Transverse colon (tissue), 3 donors: Measurements from ENCODE around the gene CTTN.

Experiments used
- CTCF ChIP-seq, 5 experiments: fragments of 200-600 bp in 3 of 5; fragments of 450-650 bp in 2 of 5; sonication (generic) in 3 of 5; IDR thresholded peaks; 1 replicate in 2 of 5; 2 replicates in 3 of 5; pipeline ENCODE4 v1.5.1; 2016 to 2017; ENCODE audit warnings: antibody characterized with exemption in 5 of 5, inconsistent platforms in 3 of 5, mild to moderate bottlenecking in 2 of 5, moderate library complexity in 1 of 5
- EP300 ChIP-seq: sonication (generic); formaldehyde crosslinking; IDR thresholded peaks from one replicate; pipeline ENCODE4 v1.6.1; 2017; ENCODE audit warnings: antibody characterized with exemption, low read depth
- POLR2A ChIP-seq: fragments of 450-650 bp; IDR thresholded peaks from one replicate; pipeline ENCODE4 v1.6.1; 2016; ENCODE audit warnings: antibody characterized with exemption, mild to moderate bottlenecking, moderate library complexity

GRCh38 chr11:70424765-70425344, 26.5 kb downstream of the CTTN start:
- no peak for TF ChIP-seq CTCF (IDR thresholded peaks at IDR 0.05)
- no peak for TF ChIP-seq EP300
- TF ChIP-seq POLR2A: no peak
